ENCODE data around the gene ASAP3. TPM values are rescaled to one million over a fixed set of nuclear protein-coding genes. Genes with fewer than 3 reads are reported as not detected.

The ASAP3 gene
- total RNA-seq, 1 donor from 2014 or later: 65.7 TPM

GRCh38 chr1:23426828-23427227 lies 57.2 kb downstream of the ASAP3 start:
- Mint-ChIP-seq H3K27ac (no peak overlapping the region), H3K36me3 (peaks cover 17% of the 10 kb centered on the region), H3K27me3 (peaks cover 21% of the 10 kb centered on the region), H3K9me3 (no peaks in the 10 kb centered on the region), H3K4me3 (peak overlapping the region; percentile 6), H3K4me1 (ENCODE audit: unreplicated experiment) (peaks cover 16% of the 10 kb centered on the region)
- no peak for DNase-seq (ENCODE audit: extremely low spot score, unreplicated experiment)
- TF ChIP-seq CTCF (conservative IDR thresholded peaks at IDR 0.05): no peak

- Mint-ChIP-seq H3K27me3 (peaks cover 21% of the 10 kb centered on the region), H3K9me3 (no peaks in the 10 kb centered on the region), H3K4me3 (peak overlapping the region; percentile 80), H3K36me3 (peaks cover 17% of the 10 kb centered on the region), H3K4me1 (ENCODE audit: unreplicated experiment) (peaks cover 16% of the 10 kb centered on the region), H3K27ac (no peak overlapping the region)
- no peak for DNase-seq (ENCODE audit: extremely low spot score, unreplicated experiment)
- no peak for TF ChIP-seq CTCF (conservative IDR thresholded peaks at IDR 0.05)
Observed at GRCh38 chr1:23425193-23425494, 58.8 kb downstream of the ASAP3 start.

GRCh38 chr1:23424293-23425192 lies 59.4 kb downstream of the ASAP3 start, which contains the start of gene TCEA3:
TCEA3 (minus strand) TSS chr1:23424748; CDS start chr1:23424633, 115 bp downstream.
- no peak for TF ChIP-seq CTCF (conservative IDR thresholded peaks at IDR 0.05)
- peak within 1 kb of the TSS; percentile 62 for H3K27ac Mint-ChIP-seq
- H3K27me3 Mint-ChIP-seq: peaks cover 21% of the 10 kb centered on the region
- DNase-seq (ENCODE audit: extremely low spot score, unreplicated experiment): no peak
- peaks cover 16% of the 10 kb centered on the region for H3K4me1 Mint-ChIP-seq (ENCODE audit: unreplicated experiment)
- peaks cover 17% of the 10 kb centered on the region for H3K36me3 Mint-ChIP-seq
- peak within 1 kb of the TSS; percentile 85 for H3K4me3 Mint-ChIP-seq
- H3K9me3 Mint-ChIP-seq: no peaks in the 10 kb centered on the region

- Mint-ChIP-seq H3K4me1 (ENCODE audit: unreplicated experiment) (peaks cover 20% of the 10 kb centered on the region), H3K4me3 (peak overlapping the region; percentile 84), H3K36me3 (peaks cover 17% of the 10 kb centered on the region), H3K9me3 (no peaks in the 10 kb centered on the region), H3K27me3 (peaks cover 21% of the 10 kb centered on the region), H3K27ac (peak overlapping the region; percentile 62)
- no peak for TF ChIP-seq CTCF (conservative IDR thresholded peaks at IDR 0.05)
- DNase-seq (ENCODE audit: extremely low spot score, unreplicated experiment): no peak
Observed at GRCh38 chr1:23423415-23424292, 60.3 kb downstream of the ASAP3 start.

- Mint-ChIP-seq H3K9me3 (no peaks in the 10 kb centered on the region), H3K27me3 (peaks cover 21% of the 10 kb centered on the region), H3K27ac (peak overlapping the region; percentile 60), H3K4me1 (ENCODE audit: unreplicated experiment) (peaks cover 20% of the 10 kb centered on the region), H3K4me3 (peak overlapping the region; percentile 84), H3K36me3 (peaks cover 12% of the 10 kb centered on the region)
- no peak for TF ChIP-seq CTCF (conservative IDR thresholded peaks at IDR 0.05)
- no peak for DNase-seq (ENCODE audit: extremely low spot score, unreplicated experiment)
Observed at GRCh38 chr1:23422941-23423340, 61.0 kb downstream of the ASAP3 start.
